NCI-H460 (cell line): ENCODE results near the gene KIF3A. TPM values are rescaled to one million over a fixed set of nuclear protein-coding genes. Genes with fewer than 3 reads are reported as not detected.

Source experiments
- DNase-seq: peaks from one replicate; pipeline ENCODE4 v3.0.0-alpha.2; 2016; ENCODE audit warnings: low read depth; ENCODE audit errors: extremely low read depth
- total RNA-seq: library from RNA; depleted of rRNA; stranded (reverse); fragments of >200 nt; shearing (Covaris generic); gene quantifications from 2 replicates; pipeline ENCODE4 v1.2.3, GENCODE V29; 2014

Gene KIF3A
- total RNA-seq, 1 experiment from 2014 or later: 11.7 TPM

DNA sequence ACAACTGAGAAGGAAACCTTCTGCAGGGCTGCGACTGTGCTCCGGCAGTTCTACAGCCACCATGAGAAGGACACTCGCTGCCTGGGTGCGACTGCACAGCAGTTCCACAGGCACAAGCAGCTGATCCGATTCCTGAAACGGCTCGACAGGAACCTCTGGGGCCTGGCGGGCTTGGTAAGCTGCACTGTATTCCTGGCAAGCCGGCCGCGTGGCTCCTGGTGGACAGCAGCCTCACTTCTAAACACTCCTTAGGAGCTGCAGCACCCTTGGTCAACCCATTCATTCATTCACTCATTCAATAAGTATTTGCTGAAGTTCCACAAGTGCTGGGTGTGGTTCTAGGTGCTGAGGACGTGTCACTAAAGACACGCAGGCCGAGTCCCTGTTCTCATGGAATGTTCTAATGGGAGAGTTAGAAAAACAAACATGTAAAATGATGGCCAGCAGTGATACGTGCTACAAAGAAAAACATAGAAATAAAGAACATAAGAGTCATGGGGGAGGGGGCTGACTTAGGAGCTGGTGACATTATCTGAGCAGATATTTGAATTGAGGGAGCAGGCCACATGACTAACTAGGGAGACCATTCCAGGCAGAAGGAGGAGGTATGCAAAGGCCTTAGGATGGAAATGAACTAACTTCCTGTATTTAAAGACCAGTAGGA is 57.5 kb downstream of the KIF3A start:
- no peak for DNase-seq

DNA sequence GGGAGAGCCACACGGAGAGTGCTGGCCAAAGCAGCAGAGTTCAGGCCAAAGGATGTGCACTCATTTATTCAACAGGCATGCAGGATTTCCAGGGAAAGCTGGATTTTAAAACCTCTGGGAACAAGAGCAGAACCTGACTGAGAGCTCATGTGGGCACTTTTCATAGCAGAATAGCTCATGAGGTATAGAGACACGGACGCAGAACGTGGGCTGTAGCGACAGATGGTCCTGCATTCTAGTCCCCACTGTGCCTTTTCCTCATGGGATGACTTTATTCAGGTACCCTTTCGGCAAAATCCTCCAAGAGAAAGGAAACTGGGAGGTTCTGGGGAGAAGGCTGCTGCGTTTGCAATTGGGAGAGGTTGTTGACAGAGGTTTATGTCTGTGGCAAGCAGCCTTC is 58.2 kb downstream of the KIF3A start:
- DNase-seq: no peak

DNA sequence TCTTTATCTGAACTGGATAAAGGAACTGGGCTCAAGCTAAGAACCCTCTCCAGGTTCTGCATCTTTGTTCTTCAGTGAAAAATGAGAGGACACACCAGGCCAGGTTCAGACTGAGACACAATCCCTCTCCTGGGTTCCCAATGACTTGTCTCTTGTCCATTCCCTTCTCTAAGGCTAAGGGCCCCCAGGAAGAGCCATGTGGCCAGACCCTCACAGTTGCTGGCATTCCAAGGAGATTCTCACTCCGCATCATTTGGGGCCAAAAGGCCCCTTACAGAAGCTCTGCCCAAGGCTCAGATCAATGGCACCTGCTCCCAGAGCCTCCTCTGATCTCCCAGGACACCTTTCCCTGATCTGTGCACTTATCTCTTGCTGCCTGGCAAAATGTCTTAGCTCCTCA is 58.6 kb downstream of the KIF3A start:
- no peak for DNase-seq

DNA sequence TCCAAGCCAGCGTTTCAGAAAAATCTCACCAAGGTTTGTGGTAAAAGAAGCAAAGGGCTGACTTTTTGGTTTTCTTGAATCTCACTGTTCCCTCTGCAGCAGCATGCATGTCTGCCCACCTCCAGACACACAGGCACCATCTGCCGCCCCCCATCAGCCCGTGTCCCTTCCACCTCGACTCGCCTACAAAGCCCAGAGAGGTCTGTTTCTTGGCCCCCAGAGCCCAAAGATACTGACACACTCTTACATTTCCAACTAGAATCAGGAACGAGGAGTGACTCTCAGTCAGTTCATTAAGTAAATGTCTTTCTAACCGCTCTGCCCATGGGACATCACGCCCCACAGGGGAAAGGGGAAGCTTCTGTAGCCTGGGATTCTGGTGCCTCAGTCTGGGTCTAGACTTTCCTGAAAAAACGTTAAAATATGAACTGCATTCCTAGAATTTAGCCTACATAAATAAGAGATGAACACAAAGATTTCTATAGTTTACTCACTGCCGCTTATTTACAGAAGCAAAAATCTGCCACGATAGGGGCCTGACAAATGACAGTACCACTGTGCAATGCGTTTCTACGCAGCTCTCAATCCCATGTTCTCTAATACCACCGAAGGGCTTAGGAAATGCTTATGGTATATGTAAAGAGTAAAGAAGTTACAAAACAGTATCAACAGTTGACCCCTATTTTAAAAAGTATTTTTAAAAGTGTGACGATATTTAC is 59.5 kb downstream of the KIF3A start:
- DNase-seq: no peak

DNA sequence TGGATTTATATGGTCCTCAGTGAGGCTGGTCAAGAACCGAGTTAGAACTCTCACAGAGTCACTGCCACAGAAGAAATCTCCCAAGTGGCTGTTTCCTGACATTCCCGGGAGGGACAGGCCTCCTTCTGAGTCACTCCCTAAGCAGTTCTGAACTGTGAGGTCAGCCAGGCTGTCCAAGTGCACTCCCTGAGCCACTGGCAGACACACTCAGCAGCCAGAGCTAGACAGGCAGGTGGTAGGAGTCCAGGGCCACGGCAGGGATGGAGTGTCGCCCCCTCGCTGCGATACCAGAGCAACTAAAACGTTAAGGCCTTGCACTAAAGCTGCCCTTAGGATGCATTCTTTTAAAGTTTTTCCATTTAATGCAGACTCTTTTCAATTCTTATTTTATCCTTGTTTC is 60.2 kb downstream of the KIF3A start:
- peak; percentile 53 for DNase-seq

DNA sequence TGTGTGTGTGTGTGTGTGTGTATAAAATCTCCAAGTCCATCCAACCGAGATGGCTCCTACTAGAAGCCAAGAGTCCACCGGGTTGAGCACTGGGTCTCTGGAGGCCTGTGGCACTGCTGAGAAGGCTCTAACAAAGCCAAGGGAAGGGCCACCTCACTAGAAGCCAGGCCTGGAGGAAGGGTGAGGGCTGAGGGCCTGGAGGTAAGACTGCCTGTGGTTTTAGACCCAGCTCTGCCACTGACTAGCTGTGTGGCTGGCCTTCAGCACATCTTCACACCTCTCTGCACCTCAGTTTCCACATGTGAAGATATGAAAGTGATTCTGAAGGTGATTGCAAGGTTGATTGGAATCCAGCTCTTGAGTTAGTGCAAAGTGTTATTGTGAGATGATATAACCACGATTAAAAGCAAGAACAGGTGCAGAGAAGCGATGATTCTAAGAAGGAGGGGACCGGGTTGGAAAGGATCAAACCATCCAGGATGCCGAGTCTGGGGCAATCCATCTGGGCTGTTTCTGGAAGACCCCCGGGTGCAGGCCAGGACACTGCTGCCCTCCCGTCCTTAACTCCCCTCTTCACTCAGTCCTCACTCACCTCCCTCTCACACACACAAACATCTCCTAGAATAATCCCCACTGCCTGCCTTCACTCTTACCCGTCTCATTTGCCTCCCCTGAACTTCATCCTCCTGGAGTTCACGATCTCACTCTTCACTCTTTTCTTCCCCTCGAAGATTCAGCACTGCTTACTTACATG is 61.2 kb downstream of the KIF3A start:
- no peak for DNase-seq

DNA sequence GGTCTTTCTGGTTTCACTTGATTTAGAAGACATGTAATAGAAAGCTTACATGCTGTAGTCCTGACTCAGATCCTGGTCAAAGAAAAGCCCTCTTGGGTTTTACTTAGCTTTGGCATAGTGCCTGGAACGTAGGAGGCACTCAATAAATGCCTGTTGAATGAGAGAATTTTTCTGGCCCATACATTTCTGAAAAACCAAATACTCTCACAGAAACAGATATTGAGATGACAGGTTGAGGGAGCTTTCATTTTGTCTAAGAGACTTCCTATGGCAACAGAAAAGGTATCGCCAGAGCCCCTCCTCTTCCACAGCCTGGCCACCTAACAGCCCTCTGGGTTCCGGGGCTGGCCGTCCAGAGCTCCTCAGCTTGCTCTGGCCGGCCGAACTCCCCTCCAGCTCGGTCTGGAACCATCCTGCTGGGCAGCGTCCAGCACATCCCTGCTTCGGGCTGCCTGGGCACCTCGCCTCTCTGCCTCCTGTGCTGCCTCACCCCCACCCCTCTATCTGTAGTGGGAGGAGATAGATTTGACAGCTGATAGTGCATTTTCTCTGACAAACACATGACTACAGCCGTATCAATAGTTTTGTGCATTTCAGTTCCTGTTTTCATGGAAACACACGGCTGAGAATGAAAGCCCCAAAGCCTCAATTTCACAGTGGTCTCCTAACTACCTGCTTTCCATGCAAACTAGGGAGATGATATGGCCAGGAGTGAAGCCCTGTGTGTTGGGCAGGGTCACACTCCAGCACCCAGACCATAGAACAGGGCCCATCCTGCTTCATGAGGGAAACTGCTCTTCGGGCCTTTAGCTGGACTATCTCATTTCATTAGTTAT is 62.5 kb downstream of the KIF3A start:
- DNase-seq: no peak

DNA sequence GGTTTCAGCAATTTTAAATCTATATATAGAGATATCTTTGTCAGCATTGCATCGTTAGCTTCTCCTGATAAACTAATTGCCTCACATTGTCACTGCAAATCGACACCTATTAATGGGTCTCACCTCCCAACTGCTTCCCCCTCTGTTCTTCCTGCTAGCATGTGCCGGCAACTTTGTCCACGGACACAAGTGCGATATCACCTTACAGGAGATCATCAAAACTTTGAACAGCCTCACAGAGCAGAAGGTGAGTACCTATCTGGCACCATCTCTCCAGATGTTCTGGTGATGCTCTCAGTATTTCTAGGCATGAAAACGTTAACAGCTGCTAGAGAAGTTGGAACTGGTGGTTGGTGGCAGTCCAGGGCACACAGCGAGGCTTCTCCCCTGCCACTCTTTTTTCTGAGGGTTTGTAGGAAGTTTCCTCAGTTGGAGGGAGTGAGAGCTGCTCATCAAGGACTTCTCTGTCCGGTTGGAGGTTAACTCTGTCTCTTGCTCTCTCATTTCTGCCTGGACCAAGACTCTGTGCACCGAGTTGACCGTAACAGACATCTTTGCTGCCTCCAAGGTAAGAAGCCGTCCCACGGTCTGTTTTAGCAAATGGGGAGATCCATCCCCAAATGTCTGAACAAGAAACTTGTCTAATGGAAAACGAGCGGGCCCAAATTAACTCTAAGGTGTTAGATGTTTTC is 63.3 kb downstream of the KIF3A start, which contains the start of gene IL4:
IL4 (plus strand) TSS at position 51 of the 692 bp plus-strand sequence; CDS start at position 113, 62 bp downstream.
- no peak for DNase-seq

DNA sequence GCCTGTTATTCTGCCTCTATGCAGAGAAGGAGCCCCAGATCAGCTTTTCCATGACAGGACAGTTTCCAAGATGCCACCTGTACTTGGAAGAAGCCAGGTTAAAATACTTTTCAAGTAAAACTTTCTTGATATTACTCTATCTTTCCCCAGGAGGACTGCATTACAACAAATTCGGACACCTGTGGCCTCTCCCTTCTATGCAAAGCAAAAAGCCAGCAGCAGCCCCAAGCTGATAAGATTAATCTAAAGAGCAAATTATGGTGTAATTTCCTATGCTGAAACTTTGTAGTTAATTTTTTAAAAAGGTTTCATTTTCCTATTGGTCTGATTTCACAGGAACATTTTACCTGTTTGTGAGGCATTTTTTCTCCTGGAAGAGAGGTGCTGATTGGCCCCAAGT is 63.9 kb downstream of the KIF3A start:
- DNase-seq: no peak

DNA sequence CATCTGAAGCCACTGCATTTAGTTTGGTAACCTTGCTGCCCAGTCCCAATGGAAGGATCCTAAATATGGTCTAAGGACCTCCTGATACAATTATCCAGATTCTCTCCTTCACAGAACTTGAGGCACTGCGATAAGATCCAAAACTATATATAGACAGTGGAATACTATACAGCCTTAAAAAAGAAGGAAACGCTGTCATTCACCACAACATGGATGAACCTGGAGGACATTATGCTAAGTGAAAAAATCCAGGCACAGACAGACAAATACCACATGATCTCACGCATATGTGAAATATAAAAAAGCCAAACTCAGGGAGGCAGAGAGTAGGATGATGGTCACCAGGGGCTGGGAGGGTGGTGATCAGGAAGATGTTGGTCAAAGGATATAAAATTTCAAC is 66.3 kb downstream of the KIF3A start:
- no peak for DNase-seq

DNA sequence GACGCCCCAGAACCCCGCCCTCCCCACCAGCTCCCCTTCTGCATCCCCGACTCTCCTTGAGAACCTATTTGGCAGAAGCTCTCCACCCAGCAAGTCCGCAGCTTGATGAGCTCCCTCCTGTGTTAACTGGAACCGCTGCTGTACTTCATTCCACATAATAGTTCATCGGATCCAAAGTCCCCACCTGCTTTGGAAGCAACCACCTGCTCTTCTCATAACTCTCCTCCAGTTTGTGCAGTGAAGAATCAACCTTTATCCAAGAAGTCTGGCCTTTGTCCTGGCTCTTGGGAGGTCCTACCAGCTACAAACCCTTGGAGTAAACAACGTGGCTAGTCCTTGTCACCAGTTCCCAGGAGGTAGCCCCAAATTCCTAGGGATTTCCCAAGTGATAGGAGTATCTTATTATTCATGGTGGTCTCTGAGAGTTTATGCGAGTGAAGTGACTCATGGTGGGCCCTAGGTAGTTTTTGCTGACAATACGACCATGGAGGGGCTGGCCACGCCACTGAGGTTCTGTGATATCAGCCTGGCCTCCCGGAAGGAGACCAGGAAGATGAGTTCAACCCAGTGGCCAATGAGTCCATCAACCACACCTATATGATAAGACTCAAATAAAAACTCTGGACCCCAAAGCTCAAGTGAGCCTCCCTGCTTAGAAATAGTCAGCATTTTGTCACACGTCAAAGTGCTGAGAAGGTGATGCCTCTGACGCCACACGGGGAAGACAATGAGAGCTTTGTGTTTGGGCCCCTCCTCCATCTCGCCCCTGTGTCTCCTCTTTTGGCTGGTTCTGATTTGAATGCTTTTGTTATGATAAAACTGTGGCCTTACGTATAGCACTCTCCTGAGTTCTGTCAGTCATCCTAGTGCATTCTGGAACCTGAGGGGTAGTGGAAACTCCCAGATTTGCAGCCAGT is 67.1 kb downstream of the KIF3A start:
- no peak for DNase-seq

DNA sequence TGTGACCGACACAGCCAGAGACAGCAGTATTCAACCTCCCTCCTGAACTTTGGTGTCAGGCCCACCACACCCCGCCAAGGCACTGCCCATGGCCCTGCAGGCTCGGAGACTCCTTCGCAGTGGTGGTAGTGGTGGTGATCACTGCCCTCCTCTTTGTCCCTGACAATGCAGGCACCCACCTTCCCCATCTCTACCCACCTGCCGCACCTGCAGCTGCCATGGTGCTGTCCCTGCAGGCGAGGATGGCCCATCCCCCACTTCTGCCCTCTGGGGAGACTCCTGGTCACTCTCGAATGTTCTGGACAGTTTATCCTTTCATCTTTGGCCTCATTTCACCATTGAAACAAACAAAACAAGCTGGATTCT is 67.9 kb downstream of the KIF3A start:
- no peak for DNase-seq

DNA sequence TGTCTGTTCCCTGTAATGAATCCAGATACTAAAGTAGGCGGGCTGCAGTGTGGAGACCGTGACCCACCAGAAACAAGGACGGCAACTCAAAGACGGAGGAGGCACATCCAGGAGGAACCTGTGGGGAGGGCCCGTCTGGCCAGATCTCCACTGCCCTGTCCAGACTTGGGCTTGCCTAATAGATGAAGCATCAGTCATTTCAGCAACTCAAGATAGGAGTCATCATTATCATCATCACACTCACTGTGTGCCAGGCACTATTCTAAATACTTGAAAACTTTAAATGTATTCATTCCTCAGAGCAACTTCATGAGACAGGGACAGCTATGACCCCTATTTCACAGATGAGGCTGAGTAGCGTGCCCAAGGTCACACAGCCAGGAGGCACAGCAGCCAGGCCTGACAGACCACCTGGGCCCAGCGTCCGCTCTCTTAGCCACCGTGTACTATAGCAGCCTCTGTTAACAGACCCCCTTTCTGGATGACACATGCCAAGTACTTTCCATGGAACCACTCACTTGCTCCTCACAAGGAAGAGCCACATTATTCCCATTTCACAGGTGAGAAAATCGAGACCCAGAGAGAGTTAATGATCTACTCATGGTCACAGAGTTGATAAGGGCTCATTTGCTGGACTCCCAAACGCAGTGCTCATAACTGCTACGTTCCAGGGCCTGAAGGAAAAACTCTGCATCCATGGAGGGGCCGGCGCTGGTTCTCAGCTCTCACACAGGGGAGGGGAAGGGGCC is 68.5 kb downstream of the KIF3A start:
- DNase-seq: no peak

DNA sequence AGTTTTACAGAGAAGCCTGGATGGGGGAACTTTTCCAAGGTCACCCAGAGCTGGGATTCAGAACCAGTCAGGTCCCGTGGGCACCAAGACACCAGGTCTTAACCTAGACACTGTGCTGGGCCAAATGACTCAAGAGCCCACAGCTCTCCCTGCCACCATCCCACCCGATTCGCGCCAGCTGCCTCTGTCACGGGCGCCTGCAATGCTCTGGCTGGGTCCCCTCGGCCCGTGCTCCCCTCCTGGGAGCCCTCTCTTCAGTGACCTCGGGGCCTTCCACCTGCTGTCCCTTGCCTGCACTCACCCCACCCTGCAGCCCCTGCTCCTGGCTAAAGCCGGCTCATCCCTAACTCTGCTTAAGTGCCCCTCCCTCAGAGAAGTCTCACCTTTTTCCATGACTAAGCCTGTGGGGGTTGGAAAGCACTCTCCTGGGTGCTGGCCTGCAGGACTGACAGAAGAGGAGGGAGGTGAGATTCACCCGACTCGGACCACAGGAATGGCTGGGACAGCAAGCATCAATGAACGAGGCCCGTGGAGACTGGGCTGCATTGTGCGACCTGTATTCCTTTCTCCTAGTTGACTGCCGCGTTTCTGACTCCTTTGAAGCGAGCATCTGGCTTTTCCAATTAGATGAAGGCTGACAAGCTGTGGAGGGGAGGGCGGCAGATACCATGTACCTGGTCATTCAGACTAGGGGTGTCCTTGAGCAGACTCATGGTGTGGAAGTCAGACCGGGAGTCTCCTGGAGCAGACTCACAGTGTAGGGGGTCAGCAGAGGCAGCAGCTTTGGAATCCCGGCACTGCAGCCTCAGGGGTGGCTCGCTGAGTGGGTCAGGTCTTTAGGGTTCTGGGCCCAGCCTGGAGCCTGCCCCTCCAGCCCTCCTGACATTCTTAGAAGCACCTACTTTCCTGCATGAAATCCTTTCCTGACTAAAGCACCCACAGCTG is 69.3 kb downstream of the KIF3A start:
- DNase-seq: no peak

DNA sequence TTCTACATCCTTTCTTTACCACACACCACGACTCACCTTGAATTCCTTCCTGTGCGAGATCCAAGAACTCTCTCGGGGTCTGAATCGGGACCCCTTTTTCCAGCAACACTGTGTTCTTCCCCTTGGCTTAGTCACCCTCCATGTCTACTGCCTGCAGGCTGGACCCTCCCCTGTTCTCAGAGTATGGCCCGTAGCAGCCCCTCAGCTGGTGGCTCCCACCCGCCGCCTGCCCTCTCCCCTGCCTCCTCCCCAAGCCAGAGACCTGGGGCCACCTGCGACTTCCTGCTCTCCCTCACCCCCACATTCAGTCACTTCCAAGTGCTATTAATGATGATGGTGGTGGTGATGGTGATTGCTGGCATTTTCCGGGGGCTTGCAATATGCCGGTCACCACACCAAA is 70.0 kb downstream of the KIF3A start:
- no peak for DNase-seq

DNA sequence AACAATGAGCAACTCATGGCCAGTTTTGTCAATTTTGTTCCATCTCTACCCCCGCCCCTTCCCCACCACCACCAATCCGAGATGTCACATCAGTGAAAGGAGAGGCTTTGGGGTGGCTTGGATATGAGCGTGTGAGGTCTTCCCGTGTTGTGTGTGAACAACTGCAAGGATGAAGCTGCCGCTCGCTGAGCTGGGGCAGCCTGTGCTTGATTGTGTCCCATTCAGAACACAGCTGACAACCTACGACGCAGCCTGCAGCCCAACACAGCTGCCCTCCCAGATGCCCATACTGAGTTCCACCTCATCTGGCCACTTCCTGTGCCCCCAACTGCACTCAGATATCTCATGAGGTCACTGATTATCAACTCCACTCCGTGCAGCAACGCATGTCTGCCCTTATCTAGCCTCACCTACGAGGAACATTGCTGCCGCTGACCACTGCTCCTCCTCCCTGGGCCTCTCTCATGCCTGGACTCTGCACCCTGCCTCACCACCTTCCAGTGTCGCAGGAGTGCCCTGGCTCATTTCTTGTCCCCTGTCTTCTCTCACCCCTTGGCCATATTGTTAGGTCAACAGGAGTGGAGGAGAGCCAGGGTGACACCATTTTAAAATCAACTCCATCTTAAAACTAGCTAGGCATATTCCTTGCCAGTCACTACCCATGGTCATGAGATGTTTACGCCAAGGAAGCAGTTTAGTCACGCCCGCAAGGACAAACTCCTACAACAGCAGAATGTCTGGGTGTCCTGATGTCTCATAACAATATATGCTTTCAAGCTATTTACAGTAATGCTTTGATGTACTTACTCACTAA is 70.8 kb downstream of the KIF3A start:
- no peak for DNase-seq
